Inflammatory macrophage treated with lipopolysaccharide for 1 hour (primary cell): ENCODE measurements around the gene WNK3.
"Not testable (repeated sequence)": the region's sequence is repeated elsewhere in the genome, so short reads cannot be mapped to it uniquely, and the experiment has no call there.

Experiments used
- DNase-seq, 2 donors: peaks; one replicate each; pipeline ENCODE4 v3.0.0-alpha.2; 2020 to 2022

The WNK3 gene

DNA sequence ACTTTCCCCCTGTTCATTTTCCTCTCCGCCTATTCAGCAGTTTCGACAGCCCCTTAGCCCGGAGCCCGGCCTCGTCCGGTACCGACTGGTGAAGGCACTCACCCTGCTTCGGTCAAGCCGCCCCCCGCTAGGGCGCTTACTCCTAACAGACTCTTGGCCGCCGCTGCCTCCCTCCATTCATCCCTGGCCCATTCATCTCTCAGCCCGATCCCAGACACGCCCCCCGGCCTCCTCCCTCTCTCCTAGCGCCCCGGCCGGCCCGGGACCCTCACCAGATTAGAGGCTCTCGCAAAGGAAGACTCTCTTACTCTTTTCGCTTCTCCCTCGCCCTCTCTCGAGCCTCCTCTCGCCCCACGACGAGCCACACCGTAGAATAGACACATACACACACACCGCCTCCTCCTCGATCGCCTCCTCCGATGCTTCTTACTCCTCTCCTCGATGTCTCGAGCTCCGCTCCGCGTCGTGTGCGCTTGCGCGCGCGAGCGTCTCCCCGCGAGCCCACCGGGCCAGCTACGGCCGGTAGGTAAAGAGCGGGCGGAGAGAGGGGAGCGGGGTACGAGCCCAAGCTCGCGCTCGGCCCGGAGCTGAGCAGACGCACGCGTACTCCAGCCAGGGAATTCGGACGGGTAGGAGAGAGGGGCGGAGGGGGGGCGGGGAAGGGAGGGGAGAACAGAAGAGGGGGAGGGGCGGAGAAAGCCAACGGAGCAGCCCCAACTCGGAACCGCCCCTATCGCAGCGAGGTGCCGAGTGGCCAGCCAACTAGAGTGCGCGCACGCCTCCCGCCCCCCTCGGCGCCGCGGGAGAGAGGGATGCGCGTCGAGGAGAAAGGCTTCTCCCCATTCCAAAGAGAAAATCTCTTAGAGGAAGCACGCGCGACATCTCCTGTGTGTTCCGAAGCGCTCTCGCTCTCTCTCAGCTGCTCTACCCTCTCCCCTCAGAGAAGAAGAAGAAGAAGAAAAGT is at the start of gene WNK3:
WNK3 (minus strand) TSS at position 633 of the 964 bp plus-strand sequence.
- no peak for DNase-seq

DNA sequence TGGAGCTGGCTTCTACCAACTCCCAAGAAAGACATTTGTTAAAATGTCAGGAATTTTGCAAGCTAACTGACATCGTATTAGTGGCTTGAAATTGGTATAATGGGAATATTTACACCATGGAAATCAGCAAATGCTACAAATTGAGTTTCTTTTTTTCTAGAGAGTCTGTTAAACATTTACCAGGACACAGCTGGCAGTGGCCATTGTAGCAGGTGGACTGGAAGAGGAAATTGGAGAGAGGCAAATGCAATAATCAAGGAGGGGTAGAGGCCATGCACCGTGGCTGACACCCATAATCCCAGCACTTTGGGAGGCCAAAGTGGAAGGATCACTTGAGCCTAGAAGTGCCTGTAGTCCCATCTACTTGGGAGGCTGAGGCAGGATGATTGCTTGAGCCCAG is 49.4 kb upstream of the WNK3 start:
- DNase-seq, result no peak

DNA sequence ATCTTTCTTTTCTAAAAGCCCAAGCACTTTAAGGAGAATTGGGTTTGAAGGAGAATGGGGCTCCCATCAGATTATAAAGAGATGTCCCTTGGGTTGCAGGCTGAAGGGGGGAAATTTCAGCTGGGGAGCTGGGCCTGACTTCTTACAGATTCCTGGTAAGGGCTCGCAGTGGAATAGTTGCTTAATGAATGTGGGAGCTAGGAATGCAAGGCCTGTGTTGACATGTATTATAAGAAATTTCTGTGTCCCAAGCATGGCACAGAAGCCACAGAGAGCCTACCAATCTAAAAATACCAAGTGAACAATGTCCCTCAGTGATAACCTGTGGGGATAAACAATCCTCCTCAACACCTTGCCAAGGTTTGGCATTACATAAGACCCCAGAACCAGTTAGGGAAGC is 39.3 kb upstream of the WNK3 start:
- DNase-seq, result no peak

DNA sequence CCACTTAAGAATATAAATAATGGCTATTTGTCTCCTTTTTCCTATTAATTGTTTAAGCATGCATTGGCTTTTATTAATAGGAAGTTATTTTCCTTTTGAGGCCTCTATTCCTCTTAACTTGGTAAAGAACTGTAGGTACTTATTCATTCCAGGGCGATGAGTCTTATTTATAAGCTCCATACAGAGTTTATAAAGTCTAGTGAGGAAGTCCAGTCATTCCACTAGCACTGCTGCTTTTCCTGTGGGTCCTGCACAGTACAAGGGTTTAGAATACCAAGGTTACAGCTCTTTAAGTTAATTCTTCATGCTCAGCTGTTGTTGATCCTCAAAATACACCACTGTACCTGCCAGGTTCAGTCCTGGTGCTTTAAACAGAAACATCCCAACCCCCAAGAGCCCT is 28.5 kb upstream of the WNK3 start:
- no peak for DNase-seq

DNA sequence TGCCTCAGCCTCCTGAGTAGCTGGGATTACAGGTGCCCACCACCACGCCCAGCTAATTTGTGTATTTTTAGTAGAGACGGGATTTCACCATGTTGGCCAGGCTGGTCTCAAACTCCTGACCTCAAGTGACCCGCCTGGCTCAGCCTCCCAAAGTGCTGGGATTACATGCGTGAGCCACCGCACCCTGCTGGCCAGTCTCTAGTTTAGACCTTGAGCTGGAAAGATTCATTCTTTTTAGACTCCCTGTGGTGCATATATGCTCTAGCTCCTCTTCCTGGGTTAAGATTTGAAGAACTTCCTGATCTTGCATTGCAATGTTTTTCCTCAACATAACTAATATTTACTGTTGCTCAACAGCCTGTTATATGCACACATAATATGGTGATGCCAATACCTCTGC is 26.8 kb upstream of the WNK3 start:
- not testable (repeated sequence) for DNase-seq

DNA sequence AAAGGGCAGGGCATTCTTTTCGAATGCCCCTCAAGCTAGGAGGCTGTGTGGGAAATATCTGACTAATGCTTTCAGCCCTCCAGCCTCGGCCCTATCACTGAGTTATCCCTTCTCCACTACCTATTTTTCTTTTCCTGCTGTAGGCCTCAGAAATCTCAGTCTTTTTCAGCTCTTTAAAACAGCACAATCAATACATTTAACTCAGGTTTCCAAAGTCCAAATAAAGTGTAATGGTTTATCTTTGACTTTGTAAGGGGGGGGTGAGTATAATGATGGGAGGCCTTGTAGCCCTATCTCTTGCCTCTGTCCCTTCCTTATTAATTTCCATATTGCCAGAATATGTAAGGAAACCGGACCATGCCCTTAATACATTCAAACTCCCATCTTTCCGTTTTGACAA is 1.6 kb upstream of the WNK3 start:
- DNase-seq, result no peak

DNA sequence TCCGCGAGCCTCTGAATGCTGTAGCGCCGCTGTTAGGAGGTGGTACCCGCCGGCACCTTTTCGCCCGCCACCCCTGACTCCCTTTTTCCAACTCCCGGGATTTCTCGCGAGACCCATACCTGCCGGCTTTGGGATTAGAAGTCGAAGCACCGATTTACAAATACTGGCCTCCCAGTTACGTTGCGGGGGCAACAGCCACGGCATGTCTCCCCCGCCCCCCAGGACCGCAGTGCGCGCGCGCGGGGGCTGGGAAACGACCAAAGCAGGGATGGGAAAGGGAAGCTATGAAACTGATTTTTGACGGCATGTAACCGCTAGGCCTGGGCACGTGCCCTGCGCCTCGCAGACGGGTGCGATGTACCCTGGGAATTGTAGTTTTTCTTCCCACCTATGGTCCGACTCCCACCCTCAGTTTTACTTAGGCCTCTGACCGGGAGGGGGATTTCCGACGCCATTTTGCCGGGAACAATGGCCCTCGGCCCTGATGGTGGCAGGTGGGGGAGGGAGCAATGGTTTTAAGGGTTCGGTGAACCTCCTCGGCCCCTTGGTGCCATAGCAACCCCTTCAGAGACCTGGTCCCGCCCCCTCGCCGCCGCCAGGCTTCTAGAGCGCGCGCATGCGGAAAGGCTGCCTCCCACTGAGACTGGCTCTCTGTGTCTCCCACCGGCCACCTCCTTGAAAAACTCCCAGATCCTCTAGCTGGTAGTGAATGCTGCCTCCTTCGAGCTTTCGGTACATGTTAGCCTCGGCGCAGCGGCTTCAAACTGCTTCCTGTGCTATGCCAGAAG is 772 bp upstream of the WNK3 start:
- DNase-seq, result no peak

DNA sequence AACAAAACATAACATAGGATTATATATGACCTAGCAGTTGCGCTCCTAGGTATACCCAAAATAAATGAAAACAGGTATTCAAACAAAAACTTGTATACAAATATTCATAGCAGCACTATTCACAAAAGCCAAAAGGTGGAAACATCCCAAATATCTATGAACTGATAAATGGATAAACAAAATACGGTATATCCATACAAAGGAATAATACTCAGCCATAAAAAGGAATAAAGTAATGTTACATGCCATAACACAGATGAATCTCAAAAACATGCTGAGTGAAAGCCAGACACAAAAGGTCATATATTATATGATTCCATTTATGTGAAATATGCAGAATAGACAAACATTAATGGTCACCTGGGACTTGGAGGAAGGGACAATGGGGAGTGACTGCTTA is 5.2 kb downstream of the WNK3 start:
- no peak for DNase-seq

DNA sequence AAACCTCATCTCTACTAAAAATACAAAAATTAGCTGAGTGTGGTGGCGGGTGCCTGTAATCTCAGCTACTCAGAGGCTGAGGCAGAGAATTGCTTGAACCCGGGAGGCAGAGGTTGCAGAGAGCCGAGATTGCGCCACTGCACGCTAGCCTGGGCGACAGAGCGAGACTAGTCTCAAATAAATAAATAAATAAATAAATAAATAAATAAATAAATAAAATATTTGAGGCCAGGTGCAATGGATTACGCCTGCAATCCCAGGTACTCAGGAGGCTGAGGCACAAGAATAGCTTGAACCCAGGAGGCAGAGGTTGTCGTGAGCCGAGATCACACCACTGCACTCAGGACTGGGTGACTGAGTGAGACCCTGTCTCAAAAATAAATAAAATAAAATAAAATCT is 20.5 kb downstream of the WNK3 start:
- DNase-seq, result not testable (repeated sequence)

DNA sequence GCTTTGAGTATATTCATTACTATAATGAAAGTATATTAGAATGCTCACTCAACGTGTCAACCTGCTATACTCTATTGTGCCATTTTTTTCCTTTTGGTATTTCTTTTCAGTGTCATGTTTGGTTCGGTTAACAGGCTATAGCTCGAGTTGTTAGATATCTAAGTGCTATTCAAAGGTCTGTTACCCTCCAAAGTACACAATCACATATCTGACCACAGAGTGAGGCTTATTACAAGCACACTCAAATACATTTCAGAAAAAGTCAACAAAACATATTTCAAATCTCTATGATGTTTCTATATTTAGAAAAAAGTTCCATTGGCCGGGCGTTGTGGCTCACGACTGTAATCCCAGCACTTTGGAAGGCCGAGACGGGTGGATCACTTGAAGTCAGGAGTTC is 32.8 kb downstream of the WNK3 start:
- no peak for DNase-seq

DNA sequence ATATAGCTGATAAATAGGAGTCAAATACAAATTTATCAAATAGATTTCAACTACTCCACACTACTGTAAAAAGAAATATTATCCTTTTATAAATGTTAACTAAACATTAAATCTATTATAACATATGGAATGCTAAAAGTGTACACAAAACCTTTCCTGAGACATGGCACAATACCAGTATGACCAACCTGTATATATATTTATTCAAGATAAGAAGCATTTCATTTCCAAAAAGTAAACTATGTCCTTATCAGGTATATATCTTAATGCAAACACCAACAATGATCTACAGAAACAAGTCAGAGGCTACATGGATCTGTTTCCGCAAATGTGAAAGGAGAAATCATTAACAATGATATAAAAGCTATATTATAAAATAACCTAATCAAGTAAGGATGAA is 37.8 kb downstream of the WNK3 start:
- DNase-seq, result no peak

DNA sequence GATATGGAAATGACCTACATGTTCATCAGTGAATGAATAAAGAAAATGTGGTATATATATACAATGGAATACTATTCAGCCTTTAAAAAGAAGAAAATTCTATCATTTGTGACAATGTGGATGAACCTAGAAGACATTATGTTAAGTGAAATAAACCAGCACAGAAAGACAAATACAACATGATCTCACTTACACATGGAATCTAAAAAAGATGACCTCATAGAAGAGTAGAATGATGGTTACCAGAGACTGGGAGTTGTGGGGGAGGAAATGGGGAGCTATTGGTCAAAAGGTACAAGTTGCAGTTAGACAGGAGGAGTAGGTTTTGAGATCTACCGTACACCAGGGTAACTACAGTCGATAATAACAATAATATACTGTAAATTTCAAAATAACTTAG is 51.5 kb downstream of the WNK3 start:
- DNase-seq, result no peak

DNA sequence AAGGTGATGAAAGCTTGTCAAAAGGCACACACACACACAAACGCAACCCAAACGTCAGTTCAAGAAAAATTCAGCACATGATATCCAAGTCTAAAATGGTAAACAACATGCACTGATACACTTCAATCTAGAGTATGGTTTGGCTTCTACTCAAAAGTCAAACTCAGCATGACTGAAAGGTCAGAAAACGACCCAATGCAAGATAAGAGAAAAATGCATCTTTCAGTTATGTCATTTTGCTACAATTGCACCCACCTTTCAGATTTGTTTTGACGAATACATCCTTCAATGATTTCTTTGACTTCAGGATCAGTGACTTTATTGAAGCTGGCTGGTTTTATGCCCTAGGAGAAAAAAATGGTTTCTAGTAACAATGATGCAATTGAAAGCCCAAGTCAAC is 56.3 kb downstream of the WNK3 start:
- no peak for DNase-seq

DNA sequence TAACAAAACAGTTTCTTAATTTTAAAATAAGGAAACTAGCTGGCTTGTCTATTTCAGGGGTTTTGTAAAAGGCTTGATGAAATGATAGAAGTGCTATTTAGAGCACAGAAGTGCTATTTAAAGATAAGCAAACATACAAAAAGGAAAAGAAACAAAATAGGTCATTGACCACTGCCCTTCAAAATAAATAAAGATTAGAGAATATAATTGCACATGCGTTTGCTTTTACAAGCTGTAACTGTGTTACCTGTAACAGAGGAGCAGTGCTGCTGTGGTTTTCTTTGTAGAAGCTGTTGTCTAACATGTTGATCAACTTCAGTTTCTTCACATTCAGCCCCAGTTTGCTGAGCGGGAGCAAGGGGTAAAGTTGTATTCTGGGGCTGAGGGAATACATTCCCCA is 63.5 kb downstream of the WNK3 start:
- no peak for DNase-seq

DNA sequence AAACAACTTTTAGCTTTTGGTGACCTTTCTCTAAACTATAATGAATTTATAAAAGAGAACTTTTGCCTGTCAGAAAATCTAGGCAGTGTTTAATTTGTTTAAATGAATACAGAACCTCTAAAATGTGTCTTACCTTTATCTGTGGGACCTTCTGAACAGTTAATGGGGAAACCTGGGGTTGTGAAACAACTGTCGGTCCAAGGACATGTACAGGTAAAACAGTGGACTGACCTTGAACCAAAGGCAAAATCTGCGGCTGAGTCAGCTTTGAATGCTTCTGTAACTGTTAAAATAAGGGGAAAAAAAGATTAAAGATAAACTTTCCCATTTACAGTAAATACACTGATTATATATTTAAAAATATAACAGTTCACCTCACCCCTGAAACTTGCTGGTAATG is 65.1 kb downstream of the WNK3 start:
- no peak for DNase-seq

DNA sequence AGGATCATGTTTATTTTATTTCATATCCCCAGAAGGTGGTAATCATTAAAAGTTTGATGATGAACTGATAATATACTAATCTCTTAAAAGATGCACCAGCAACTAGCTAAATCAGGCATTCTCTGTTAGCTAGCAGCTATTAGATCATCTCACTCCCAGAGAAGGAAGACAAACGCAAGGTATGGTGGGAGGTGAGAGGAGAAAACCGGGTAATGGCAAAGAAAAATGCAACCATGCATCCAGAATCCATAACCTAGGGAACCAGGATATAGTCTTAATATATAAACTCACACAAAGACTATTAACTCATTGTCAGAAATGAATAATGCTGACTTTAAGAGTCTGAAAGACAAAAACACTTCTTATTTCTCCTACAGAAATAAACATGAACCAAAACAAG is 66.1 kb downstream of the WNK3 start:
- no peak for DNase-seq

DNA sequence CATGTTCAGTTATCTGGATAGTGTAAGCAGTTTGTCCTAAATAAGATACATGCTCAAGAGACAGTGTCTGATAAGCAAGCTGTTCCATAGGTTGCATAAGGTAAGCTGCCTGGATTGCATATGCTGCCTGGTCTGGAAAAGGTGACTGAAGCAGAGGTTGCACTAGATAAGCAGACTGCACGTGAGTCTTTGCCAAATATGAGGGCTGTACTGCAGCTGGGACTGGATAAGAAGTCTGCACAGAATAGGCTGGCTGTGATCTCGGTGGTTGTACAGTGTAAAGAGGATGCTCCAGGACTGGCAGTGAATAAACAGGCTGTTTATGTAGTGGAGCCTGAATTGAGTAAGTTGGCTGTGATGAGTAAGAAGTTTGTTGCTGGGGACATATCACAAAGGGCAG is 68.9 kb downstream of the WNK3 start:
- no peak for DNase-seq

DNA sequence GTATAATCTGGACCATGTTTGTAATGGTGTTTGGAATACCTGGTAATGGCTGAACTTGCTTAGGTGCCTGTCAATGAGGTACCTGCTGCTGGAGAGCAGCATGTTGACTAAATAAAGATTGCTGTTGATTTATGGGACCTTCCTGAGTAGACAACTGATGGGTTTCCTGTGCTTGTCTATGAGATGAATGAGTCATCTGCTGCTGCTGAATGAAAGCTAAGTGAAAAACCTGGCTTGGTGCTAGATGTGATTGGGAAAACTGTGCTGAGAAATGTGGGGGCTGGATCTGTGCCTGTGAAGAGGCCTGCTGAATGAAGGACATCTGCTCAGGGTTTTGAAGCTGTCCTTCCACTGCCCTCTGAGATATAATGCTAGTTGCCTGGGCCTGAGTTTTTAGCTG is 69.6 kb downstream of the WNK3 start:
- DNase-seq, result no peak

DNA sequence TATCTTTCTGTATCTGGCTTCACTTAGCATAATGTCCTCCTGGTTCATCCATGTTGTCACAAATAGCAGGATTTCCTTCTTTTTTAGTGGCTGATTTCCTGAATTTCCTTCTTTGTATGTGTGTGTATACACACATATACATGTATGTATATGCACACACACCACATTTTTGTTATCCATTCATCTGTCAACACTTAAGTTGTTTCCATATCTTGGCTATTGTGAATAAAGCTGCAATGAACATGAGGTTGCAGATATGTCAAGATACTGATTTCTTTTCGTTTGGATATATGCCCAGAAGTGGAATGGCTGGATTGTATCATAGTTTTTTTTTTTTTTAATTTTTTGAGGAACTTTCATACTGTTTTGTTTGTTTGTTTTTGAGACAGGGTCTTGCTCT is 76.2 kb downstream of the WNK3 start:
- DNase-seq, result no peak

DNA sequence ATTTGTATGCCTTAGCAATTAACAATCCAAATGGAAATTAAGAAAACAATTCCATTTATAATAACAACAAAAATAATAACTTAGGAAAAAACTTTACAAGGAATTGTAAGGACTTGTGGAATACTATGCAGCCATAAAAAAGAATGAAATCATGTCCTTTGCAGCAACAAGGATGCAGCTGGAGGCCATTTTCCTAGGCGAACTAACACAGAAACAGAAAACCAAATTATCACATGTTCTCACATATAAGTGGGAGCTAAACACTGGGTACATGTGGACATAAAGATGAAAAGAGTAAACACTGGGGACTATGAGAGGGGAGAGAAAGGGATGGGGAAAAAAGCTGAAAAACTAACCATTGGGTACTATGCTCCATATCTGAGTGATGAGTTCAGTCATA is 77.4 kb downstream of the WNK3 start:
- no peak for DNase-seq

DNA sequence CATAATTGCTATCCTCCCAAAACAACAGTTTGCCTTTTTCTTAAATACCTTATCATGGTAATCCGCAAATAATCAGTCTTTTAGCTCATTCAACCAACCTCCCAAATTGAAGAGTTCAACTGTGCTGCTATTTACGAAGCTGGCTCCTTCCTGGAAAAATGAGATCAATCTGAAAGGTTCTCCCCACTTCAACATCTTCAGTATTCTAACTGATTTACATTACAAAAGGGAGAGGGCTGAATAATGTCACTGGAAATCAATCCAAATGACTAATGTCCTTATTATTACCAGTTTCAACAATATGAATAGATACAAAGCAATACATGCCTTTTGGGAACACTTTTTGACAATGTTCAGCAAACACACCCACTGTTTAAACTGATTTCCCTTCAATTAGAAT is 86.2 kb downstream of the WNK3 start:
- no peak for DNase-seq

DNA sequence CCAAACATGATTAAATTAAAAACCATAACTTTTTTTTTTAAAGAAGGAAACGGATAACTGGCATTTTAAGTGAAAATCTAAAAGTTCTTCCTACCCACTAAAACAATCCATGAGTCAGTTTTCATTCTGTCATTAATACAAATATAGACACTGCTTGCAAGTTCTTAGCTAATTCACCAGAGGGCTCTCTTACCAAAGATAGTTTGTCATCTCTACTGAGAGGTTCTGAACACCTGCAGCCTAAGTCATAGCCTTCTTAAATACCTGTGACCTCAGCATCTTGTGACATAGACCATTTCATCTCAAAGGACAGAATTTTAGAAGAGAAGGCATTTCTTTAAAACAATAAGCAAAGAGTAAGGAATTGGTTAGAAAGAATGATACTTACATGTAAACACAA is 109.5 kb downstream of the WNK3 start:
- DNase-seq, result no peak

DNA sequence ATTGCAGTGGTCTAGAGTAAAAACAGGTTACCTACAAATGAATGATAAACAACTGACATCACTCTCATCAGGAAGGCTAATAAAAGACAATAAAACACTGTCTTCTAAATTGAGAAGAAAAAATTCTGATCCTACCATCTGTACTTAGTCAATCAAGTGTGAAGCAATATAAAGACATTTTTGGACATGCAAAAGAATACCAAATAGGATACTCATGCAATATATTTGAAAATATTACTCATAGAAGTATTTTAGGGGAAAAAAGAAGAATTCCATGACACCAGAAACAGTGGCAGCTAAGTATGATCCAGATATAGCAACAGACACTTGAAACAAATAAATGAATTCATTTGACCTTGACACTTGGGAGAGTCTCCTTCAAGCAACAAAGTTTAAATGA is 111.0 kb downstream of the WNK3 start:
- DNase-seq, result no peak

DNA sequence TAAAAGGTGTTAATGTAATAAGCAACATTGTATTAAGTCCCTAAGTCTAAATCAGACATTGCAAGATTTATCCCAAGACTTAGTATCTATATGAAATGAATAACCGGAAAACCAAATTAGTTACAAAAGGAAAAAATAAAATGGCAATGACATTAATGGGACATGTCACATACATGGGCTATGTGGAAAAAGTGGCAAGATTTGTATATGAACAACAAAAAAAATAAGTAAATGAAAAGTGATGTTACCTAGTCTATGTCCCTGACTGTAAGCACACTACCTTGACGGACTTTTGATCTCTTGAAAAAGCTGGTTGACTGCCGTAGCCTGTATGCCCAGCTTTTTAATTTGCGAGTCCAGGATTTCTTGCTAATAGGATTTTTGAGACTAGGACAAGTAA is 119.3 kb downstream of the WNK3 start:
- DNase-seq, result no peak
